ENCODE measurements around the gene OSBPL6. TPM values are rescaled to one million over a fixed set of nuclear protein-coding genes. Genes with fewer than 3 reads are reported as not detected.
A peak's percentile ranks its signal among the peaks of the same experiment; 100 is the strongest.

Gene OSBPL6
- total and polyA plus RNA-seq, 10 of the 15 experiments (the other 5 are each of a cell fraction or from before 2014, with no cell fraction given): 0.01 to 0.08 (median 0.03) TPM; not detected in 5

GRCh38 chr2:178450524-178450773 lies 256.1 kb downstream of the OSBPL6 start (continued):
- TF ChIP-seq POLR2AphosphoS5 (IDR thresholded peaks at IDR 0.05; ENCODE audit: low read length) (peak; percentile 55; the same call in 1 of the 2 replicates), ZBTB11 (CRISPR knock-in tag; IDR thresholded peaks at IDR 0.05) (no peak), NFYA (IDR thresholded peaks at IDR 0.05; ENCODE audit: borderline replicate concordance, low read depth, low read length) (no peak), GABPA (IDR thresholded peaks at IDR 0.05; ENCODE audit: low read depth) (no peak), CBFB (IDR thresholded peaks at IDR 0.05; ENCODE audit: low read depth) (no peak), FOXM1 (IDR thresholded peaks at IDR 0.05; ENCODE audit: low read depth, low read length) (no peak), SMC3 (IDR thresholded peaks at IDR 0.05; ENCODE audit: borderline replicate concordance, low read length) (no peak), PBX3 (IDR thresholded peaks at IDR 0.05; ENCODE audit: insufficient replicate concordance, low read depth, low read length) (no peak), SUZ12 (IDR thresholded peaks at IDR 0.05; ENCODE audit: unreplicated experiment) (no peak), YY1 (IDR thresholded peaks at IDR 0.05; ENCODE audit: low read depth, low read length) (0 out of 2 replicates have a peak, but pooled peaks have one; percentile 36), CREB1 (IDR thresholded peaks at IDR 0.05; ENCODE audit: low read depth) (peak; percentile 70), SIN3A (IDR thresholded peaks at IDR 0.05; ENCODE audit: low read depth, low read length) (0 out of 2 replicates have a peak, but pooled peaks have one; percentile 49), SPI1 (IDR thresholded peaks at IDR 0.05; ENCODE audit: borderline replicate concordance, insufficient read depth, low read depth, low read length) (no peak), NR2C1 (IDR thresholded peaks at IDR 0.05) (0 out of 2 replicates have a peak, but pooled peaks have one; percentile 18), PRDM15 (CRISPR knock-in tag; IDR thresholded peaks at IDR 0.05) (no peak), DPF2 (IDR thresholded peaks at IDR 0.05) (peak; percentile 94; the same call in 1 of the 2 replicates), CUX1 (IDR thresholded peaks at IDR 0.05; ENCODE audit: insufficient replicate concordance, low read depth, low read length) (no peak), SRF (IDR thresholded peaks at IDR 0.05; ENCODE audit: low read depth in 2 of 2, low read length in 2 of 2) (no peak)
